ENCODE results near the gene BCAN.
"Not testable (repeated sequence)": the region's sequence is repeated elsewhere in the genome, so short reads cannot be mapped to it uniquely, and the experiment has no call there.

BCAN gene

DNA sequence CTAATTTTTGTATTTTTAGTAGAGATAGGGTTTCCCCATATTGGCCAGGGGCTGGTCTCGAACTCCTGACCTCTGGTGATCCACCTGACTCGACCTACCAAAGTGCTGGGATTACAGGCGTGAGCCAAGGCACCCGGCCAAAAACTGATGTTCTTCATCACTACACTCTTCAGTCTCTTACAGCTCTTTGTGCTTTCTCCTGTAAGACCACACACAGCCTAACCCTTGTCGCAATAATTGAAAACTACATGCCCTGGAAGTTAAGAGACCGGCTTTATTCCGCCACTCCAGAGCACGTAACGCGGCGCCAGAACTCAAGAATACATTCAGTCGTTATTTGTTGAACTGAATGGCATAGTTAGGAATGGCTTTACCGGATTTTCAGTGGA, 41.2 kb upstream of the BCAN start:
- peak overlapping the region; percentile 100 for H3K4me3 ChIP-seq (ENCODE audit: low read length)
- peak overlapping the region; percentile 98 for H3K9ac ChIP-seq (ENCODE audit: low read depth, low read length)
- H3K4me1 ChIP-seq (ENCODE audit: insufficient read depth, low read length): 0 out of 2 replicates have a peak, but pooled peaks cover 3% of the 10 kb centered on the region
- H3K36me3 ChIP-seq (ENCODE audit: insufficient read depth, low read depth, low read length): peaks cover 36% of the 10 kb centered on the region
- no peaks in the 10 kb centered on the region for H3K9me3 ChIP-seq (ENCODE audit: insufficient read depth, low read depth, low read length)
- H3K27me3 ChIP-seq (ENCODE audit: insufficient read depth, low read length): no peaks in the 10 kb centered on the region
- peak overlapping the region; percentile 74 for H3K27ac ChIP-seq (ENCODE audit: low read length)

DNA sequence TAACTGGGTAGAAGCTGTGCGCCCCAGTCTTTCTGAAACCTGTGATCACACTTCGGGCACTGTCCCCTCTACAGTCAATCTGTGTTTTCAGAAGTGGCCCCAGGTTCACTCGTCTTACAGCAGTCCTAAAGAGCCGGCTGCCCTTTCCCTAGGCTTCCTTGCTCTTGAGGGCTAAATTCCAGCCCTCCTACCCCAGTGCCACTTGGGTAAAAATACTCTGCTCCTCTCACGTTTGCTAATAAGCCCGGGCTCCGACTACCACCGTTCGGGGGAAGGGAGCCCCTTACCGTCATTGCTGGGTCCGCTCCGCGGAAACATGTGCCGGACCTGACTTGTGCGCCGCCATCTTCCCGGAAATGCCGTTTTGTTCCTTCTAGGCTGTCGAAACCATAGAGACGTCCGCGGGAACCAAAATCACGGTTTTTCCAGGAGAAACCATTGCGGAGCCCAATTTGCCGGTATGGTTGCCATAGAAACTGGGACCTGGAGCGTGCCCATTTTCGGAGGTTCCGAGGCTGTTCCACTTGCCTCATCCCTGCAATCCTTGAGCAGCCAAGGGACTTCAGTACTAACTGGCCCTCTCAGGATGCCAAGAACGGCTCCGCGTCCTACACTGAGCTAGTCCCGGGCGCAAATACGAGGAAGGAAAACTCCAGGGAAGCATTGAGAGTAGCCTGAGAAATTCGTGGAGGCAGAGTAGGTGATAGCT, 40.6 kb upstream of the BCAN start, which contains the start of gene GPATCH4:
Gene GPATCH4, minus strand, starts transcription at position 358 of the 709 bp plus-strand sequence.
- Histone ChIP-seq H3K36me3 (ENCODE audit: insufficient read depth, low read depth, low read length) (peaks cover 30% of the 10 kb centered on the region), H3K4me1 (ENCODE audit: insufficient read depth, low read length) (0 out of 2 replicates have a peak, but pooled peaks cover 3% of the 10 kb centered on the region), H3K9ac (ENCODE audit: low read depth, low read length) (peak within 1 kb of the TSS; percentile 98), H3K27me3 (ENCODE audit: insufficient read depth, low read length) (no peaks in the 10 kb centered on the region), H3K9me3 (ENCODE audit: insufficient read depth, low read depth, low read length) (no peaks in the 10 kb centered on the region), H3K27ac (ENCODE audit: low read length) (peak within 1 kb of the TSS; percentile 74), H3K4me3 (ENCODE audit: low read length) (peak within 1 kb of the TSS; percentile 100)

GRCh38 chr1:156601892-156602291, 40.0 kb upstream of the BCAN start:
- H3K9ac ChIP-seq (ENCODE audit: low read depth, low read length): peak overlapping the region; percentile 98; the same call in 1 of the 2 replicates
- H3K27ac ChIP-seq (ENCODE audit: low read length): peak overlapping the region; percentile 16
- H3K27me3 ChIP-seq (ENCODE audit: insufficient read depth, low read length): no peaks in the 10 kb centered on the region
- H3K4me1 ChIP-seq (ENCODE audit: insufficient read depth, low read length): 0 out of 2 replicates have a peak, but pooled peaks cover 3% of the 10 kb centered on the region
- H3K9me3 ChIP-seq (ENCODE audit: insufficient read depth, low read depth, low read length): no peaks in the 10 kb centered on the region
- H3K4me3 ChIP-seq (ENCODE audit: low read length): peak overlapping the region; percentile 100
- H3K36me3 ChIP-seq (ENCODE audit: insufficient read depth, low read depth, low read length): peaks cover 24% of the 10 kb centered on the region

DNA sequence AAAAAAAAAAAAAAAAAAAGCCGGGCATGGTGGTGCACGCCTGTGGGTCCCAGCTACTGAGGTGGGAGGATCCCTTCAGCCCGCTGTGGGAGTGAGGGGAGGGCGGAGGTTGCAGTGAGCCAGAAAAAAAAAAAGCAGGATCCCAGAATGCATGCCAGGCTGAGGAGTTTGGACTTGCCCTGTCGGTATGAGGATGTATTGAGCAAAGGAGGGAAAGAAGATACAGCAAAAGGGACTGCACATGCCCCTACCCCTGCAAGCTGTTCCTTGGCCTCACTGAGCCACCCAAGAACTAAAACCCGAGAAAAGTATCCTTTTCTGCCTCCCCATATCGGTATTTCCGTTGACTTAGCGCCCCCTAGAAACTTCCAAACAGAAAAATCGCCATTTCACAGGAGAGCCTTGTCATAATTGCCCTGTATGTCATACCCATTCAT, 39.3 kb upstream of the BCAN start:
- peaks cover 17% of the 10 kb centered on the region for H3K36me3 ChIP-seq (ENCODE audit: insufficient read depth, low read depth, low read length)
- no peaks in the 10 kb centered on the region for H3K27me3 ChIP-seq (ENCODE audit: insufficient read depth, low read length)
- peak overlapping the region; percentile 52; the same call in 1 of the 2 replicates for H3K9ac ChIP-seq (ENCODE audit: low read depth, low read length)
- H3K9me3 ChIP-seq (ENCODE audit: insufficient read depth, low read depth, low read length): no peaks in the 10 kb centered on the region
- H3K4me3 ChIP-seq (ENCODE audit: low read length): peak overlapping the region; percentile 34
- H3K27ac ChIP-seq (ENCODE audit: low read length): no peak overlapping the region
- H3K4me1 ChIP-seq (ENCODE audit: insufficient read depth, low read length): 0 out of 2 replicates have a peak, but pooled peaks cover 3% of the 10 kb centered on the region

- H3K9ac ChIP-seq (ENCODE audit: low read depth, low read length); H3K27me3 ChIP-seq (ENCODE audit: insufficient read depth, low read length); H3K36me3 ChIP-seq (ENCODE audit: insufficient read depth, low read depth, low read length); H3K9me3 ChIP-seq (ENCODE audit: insufficient read depth, low read depth, low read length); H3K27ac ChIP-seq (ENCODE audit: low read length); H3K4me3 ChIP-seq (ENCODE audit: low read length); H3K4me1 ChIP-seq (ENCODE audit: insufficient read depth, low read length): not testable (repeated sequence)
Measured at GRCh38 chr1:156607344-156607743, 34.6 kb upstream of the BCAN start.

DNA sequence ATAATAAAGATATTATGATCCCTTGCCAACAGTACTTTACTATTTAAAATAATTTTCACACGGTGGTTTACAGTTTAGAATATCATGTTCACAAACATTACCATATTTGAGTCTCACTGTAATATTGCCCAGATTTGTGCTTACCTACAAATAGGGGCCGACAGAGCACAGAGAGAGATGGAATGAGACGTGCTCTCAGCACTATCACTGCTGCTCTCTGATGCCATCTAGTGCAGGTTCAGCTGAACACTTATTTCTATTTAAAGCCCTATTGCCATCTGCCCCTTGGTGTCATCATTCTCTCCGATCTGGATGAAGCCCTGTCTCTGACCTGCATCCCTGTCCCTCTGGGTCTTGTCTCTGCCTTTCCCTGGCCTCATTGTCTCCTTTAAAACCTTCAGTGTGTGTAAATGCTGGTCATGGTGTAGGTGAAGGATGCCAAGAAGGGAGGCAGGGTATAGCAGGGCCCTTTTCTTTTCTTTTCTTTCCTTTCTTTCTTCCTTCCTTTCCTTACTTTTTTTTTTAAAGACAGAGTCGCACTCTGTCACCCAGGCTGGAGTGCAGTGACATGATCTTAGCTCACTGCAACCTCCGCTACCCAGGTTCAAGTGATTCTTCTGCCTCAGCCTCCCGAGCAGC, 33.8 kb upstream of the BCAN start:
- H3K9ac ChIP-seq (ENCODE audit: low read depth, low read length): no peak overlapping the region
- H3K27ac ChIP-seq (ENCODE audit: low read length): no peak overlapping the region
- H3K27me3 ChIP-seq (ENCODE audit: insufficient read depth, low read length): no peaks in the 10 kb centered on the region
- no peaks in the 10 kb centered on the region for H3K36me3 ChIP-seq (ENCODE audit: insufficient read depth, low read depth, low read length)
- H3K9me3 ChIP-seq (ENCODE audit: insufficient read depth, low read depth, low read length): no peaks in the 10 kb centered on the region
- H3K4me3 ChIP-seq (ENCODE audit: low read length): no peak overlapping the region
- no peaks in the 10 kb centered on the region for H3K4me1 ChIP-seq (ENCODE audit: insufficient read depth, low read length)

GRCh38 chr1:156608981-156609380, 32.9 kb upstream of the BCAN start:
- Histone ChIP-seq H3K27ac (ENCODE audit: low read length) (no peak overlapping the region), H3K9ac (ENCODE audit: low read depth, low read length) (no peak overlapping the region), H3K36me3 (ENCODE audit: insufficient read depth, low read depth, low read length) (no peaks in the 10 kb centered on the region), H3K4me3 (ENCODE audit: low read length) (no peak overlapping the region), H3K4me1 (ENCODE audit: insufficient read depth, low read length) (no peaks in the 10 kb centered on the region), H3K27me3 (ENCODE audit: insufficient read depth, low read length) (no peaks in the 10 kb centered on the region), H3K9me3 (ENCODE audit: insufficient read depth, low read depth, low read length) (no peaks in the 10 kb centered on the region)

DNA sequence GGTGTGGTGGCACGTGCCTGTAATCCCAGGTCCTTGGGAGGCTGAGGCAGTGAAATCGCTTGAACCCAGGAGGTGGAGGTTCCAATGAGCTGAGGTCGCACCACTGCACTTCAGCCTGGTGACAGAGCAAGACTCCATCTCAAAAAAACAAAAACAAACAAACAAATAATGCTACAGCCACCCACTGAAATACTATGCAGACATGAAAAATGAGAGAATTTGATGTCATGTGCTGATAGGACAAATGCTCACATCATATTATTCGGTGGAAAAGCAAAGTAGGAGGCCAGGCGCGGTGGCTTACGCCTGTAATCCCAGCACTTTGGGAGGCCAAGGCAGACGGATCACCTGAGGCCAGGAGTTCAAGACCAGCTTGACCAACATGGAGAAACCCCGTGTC, 31.8 kb upstream of the BCAN start:
- H3K4me3 ChIP-seq (ENCODE audit: low read length); H3K9me3 ChIP-seq (ENCODE audit: insufficient read depth, low read depth, low read length); H3K4me1 ChIP-seq (ENCODE audit: insufficient read depth, low read length); H3K9ac ChIP-seq (ENCODE audit: low read depth, low read length); H3K36me3 ChIP-seq (ENCODE audit: insufficient read depth, low read depth, low read length); H3K27me3 ChIP-seq (ENCODE audit: insufficient read depth, low read length); H3K27ac ChIP-seq (ENCODE audit: low read length): not testable (repeated sequence)

DNA sequence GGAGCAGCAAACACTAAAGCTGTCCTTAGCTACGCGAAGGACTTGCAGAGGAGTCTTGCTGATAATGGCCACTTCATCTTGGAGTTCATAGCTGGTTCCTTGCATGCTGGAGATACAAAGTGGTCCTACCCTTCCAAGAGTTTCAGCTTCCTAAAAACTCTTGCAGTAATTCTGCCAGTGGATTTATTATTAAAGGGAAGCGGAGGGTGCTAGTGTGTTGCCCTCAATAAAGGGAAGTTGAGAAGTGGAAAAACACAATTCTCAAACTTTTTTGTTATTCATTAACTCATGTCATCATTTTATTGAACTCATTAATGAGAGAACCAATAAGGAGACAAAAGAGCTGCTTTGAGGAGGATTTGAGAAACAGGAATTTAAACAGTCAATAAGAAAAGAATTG, 29.3 kb upstream of the BCAN start:
- H3K9me3 ChIP-seq (ENCODE audit: insufficient read depth, low read depth, low read length): no peaks in the 10 kb centered on the region
- H3K27ac ChIP-seq (ENCODE audit: low read length): no peak overlapping the region
- no peak overlapping the region for H3K4me3 ChIP-seq (ENCODE audit: low read length)
- peaks cover 3% of the 10 kb centered on the region; the same call in 1 of the 2 replicates for H3K27me3 ChIP-seq (ENCODE audit: insufficient read depth, low read length)
- no peaks in the 10 kb centered on the region for H3K4me1 ChIP-seq (ENCODE audit: insufficient read depth, low read length)
- no peak overlapping the region for H3K9ac ChIP-seq (ENCODE audit: low read depth, low read length)
- H3K36me3 ChIP-seq (ENCODE audit: insufficient read depth, low read depth, low read length): no peaks in the 10 kb centered on the region

GRCh38 chr1:156615946-156616345, 26.0 kb upstream of the BCAN start:
- H3K27me3 ChIP-seq (ENCODE audit: insufficient read depth, low read length): peaks cover 25% of the 10 kb centered on the region
- H3K9ac ChIP-seq (ENCODE audit: low read depth, low read length): no peak overlapping the region
- no peak overlapping the region for H3K4me3 ChIP-seq (ENCODE audit: low read length)
- no peaks in the 10 kb centered on the region for H3K9me3 ChIP-seq (ENCODE audit: insufficient read depth, low read depth, low read length)
- no peaks in the 10 kb centered on the region for H3K4me1 ChIP-seq (ENCODE audit: insufficient read depth, low read length)
- H3K36me3 ChIP-seq (ENCODE audit: insufficient read depth, low read depth, low read length): no peaks in the 10 kb centered on the region
- no peak overlapping the region for H3K27ac ChIP-seq (ENCODE audit: low read length)

GRCh38 chr1:156616463-156616862, 25.5 kb upstream of the BCAN start:
- Histone ChIP-seq H3K4me1 (ENCODE audit: insufficient read depth, low read length) (no peaks in the 10 kb centered on the region), H3K36me3 (ENCODE audit: insufficient read depth, low read depth, low read length) (no peaks in the 10 kb centered on the region), H3K9me3 (ENCODE audit: insufficient read depth, low read depth, low read length) (no peaks in the 10 kb centered on the region), H3K27ac (ENCODE audit: low read length) (no peak overlapping the region), H3K27me3 (ENCODE audit: insufficient read depth, low read length) (peaks cover 30% of the 10 kb centered on the region), H3K4me3 (ENCODE audit: low read length) (no peak overlapping the region), H3K9ac (ENCODE audit: low read depth, low read length) (no peak overlapping the region)
